ENCODE measurements around the gene MTPN. TPM values are rescaled to one million over a fixed set of nuclear protein-coding genes. Genes with fewer than 3 reads are reported as not detected.

The MTPN gene
- total and polyA plus RNA-seq, 2 donors (not counting 1 experiment from before 2014, with no cell fraction given), result 158 to 215 TPM

GRCh38 chr7:135971366-135971725 is 5.8 kb downstream of the MTPN start:
- Histone ChIP-seq H3K4me3 (replicated peaks in 1 of 4; ENCODE audit: control extremely low read depth in 1 of 4, insufficient read depth in 1 of 4, low read depth in 3 of 4, low read length in 4 of 4) (no peak overlapping the region), H3K36me3 (ENCODE audit: control insufficient read depth, insufficient read depth, low read length) (peaks cover 2% of the 10 kb centered on the region), H4K20me1 (ENCODE audit: control insufficient read depth, extremely low read depth, insufficient read depth, low read length) (peaks cover 3% of the 10 kb centered on the region), H3K4me2 (ENCODE audit: extremely low read depth, insufficient read depth, low read length) (no peak overlapping the region), H3K27ac (ENCODE audit: insufficient read depth, low read length) (no peak overlapping the region), H3K9ac (ENCODE audit: insufficient read depth, low read length) (no peak overlapping the region), H3K79me2 (ENCODE audit: control insufficient read depth, insufficient read depth, low read length) (peaks cover 80% of the 10 kb centered on the region), H3K9me3 (ENCODE audit: control insufficient read depth, insufficient read depth, low read depth, low read length) (no peaks in the 10 kb centered on the region), H3K27me3 (ENCODE audit: control insufficient read depth, insufficient read depth, low read length) (no peaks in the 10 kb centered on the region), H3K4me1 (ENCODE audit: control insufficient read depth, extremely low read depth, insufficient read depth, low read length) (no peaks in the 10 kb centered on the region), H2AFZ (ENCODE audit: low read length) (no peak overlapping the region)
- DNase-seq (ENCODE audit: low read depth in 2 of 2), result no peak
- TF ChIP-seq EZH2 (IDR thresholded peaks at IDR 0.05; ENCODE audit: low read length, missing control alignments), result no peak
- TF ChIP-seq, protein P1, sequence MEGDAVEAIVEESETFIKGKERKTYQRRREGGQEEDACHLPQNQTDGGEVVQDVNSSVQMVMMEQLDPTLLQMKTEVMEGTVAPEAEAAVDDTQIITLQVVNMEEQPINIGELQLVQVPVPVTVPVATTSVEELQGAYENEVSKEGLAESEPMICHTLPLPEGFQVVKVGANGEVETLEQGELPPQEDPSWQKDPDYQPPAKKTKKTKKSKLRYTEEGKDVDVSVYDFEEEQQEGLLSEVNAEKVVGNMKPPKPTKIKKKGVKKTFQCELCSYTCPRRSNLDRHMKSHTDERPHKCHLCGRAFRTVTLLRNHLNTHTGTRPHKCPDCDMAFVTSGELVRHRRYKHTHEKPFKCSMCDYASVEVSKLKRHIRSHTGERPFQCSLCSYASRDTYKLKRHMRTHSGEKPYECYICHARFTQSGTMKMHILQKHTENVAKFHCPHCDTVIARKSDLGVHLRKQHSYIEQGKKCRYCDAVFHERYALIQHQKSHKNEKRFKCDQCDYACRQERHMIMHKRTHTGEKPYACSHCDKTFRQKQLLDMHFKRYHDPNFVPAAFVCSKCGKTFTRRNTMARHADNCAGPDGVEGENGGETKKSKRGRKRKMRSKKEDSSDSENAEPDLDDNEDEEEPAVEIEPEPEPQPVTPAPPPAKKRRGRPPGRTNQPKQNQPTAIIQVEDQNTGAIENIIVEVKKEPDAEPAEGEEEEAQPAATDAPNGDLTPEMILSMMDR (conservative IDR thresholded peaks at IDR 0.05 in 1 of 2, IDR thresholded peaks at IDR 0.05 in 1 of 2; ENCODE audit: low read depth in 1 of 2, low read length in 2 of 2), result no peak

GRCh38 chr7:135970682-135971365 is 6.3 kb downstream of the MTPN start:
- H3K27me3 ChIP-seq (ENCODE audit: control insufficient read depth, insufficient read depth, low read length), result no peaks in the 10 kb centered on the region
- no peak for DNase-seq (ENCODE audit: low read depth in 2 of 2)
- peaks cover 80% of the 10 kb centered on the region for H3K79me2 ChIP-seq (ENCODE audit: control insufficient read depth, insufficient read depth, low read length)
- TF ChIP-seq, protein P1 (conservative IDR thresholded peaks at IDR 0.05 in 1 of 2, IDR thresholded peaks at IDR 0.05 in 1 of 2; ENCODE audit: low read depth in 1 of 2, low read length in 2 of 2), result no peak
- TF ChIP-seq EZH2 (IDR thresholded peaks at IDR 0.05; ENCODE audit: low read length, missing control alignments), result no peak
- no peak overlapping the region for H3K4me2 ChIP-seq (ENCODE audit: extremely low read depth, insufficient read depth, low read length)
- H3K9me3 ChIP-seq (ENCODE audit: control insufficient read depth, insufficient read depth, low read depth, low read length), result no peaks in the 10 kb centered on the region
- H3K4me1 ChIP-seq (ENCODE audit: control insufficient read depth, extremely low read depth, insufficient read depth, low read length), result no peaks in the 10 kb centered on the region
- no peak overlapping the region for H3K27ac ChIP-seq (ENCODE audit: insufficient read depth, low read length)
- no peak overlapping the region for H3K4me3 ChIP-seq (replicated peaks in 1 of 4; ENCODE audit: control extremely low read depth in 1 of 4, insufficient read depth in 1 of 4, low read depth in 3 of 4, low read length in 4 of 4)
- no peak overlapping the region for H2AFZ ChIP-seq (ENCODE audit: low read length)
- peaks cover 3% of the 10 kb centered on the region for H4K20me1 ChIP-seq (ENCODE audit: control insufficient read depth, extremely low read depth, insufficient read depth, low read length)
- H3K9ac ChIP-seq (ENCODE audit: insufficient read depth, low read length), result no peak overlapping the region
- H3K36me3 ChIP-seq (ENCODE audit: control insufficient read depth, insufficient read depth, low read length), result peaks cover 2% of the 10 kb centered on the region

DNA sequence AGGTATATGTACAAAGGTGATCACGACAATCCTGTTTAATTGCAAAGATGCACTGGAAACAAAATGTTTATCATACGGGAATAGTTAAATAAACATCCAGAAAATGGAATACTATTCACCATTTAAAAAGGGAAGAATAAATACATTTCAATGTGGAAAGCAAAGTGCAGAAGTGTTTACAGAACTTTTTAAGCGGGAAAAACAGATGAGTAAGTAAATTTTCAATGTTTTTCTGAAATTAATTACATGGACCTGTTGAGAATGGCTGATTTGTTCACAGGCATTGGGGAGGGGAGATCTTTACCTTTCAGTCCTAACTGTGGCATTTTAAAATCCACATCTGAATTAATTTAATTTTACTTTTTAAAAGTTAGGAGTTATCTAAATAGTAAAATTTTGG is 7.1 kb downstream of the MTPN start:
- Histone ChIP-seq H4K20me1 (ENCODE audit: control insufficient read depth, extremely low read depth, insufficient read depth, low read length) (peaks cover 3% of the 10 kb centered on the region), H2AFZ (ENCODE audit: low read length) (no peak overlapping the region), H3K79me2 (ENCODE audit: control insufficient read depth, insufficient read depth, low read length) (peaks cover 77% of the 10 kb centered on the region), H3K9ac (ENCODE audit: insufficient read depth, low read length) (no peak overlapping the region), H3K27me3 (ENCODE audit: control insufficient read depth, insufficient read depth, low read length) (no peaks in the 10 kb centered on the region), H3K36me3 (ENCODE audit: control insufficient read depth, insufficient read depth, low read length) (peaks cover 2% of the 10 kb centered on the region), H3K4me1 (ENCODE audit: control insufficient read depth, extremely low read depth, insufficient read depth, low read length) (peaks cover 2% of the 10 kb centered on the region), H3K9me3 (ENCODE audit: control insufficient read depth, insufficient read depth, low read depth, low read length) (no peaks in the 10 kb centered on the region), H3K27ac (ENCODE audit: insufficient read depth, low read length) (no peak overlapping the region), H3K4me3 (replicated peaks in 1 of 4; ENCODE audit: control extremely low read depth in 1 of 4, insufficient read depth in 1 of 4, low read depth in 3 of 4, low read length in 4 of 4) (no peak overlapping the region), H3K4me2 (ENCODE audit: extremely low read depth, insufficient read depth, low read length) (no peak overlapping the region)
- TF ChIP-seq EZH2 (IDR thresholded peaks at IDR 0.05; ENCODE audit: low read length, missing control alignments), result no peak
- TF ChIP-seq, protein P1 (conservative IDR thresholded peaks at IDR 0.05 in 1 of 2, IDR thresholded peaks at IDR 0.05 in 1 of 2; ENCODE audit: low read depth in 1 of 2, low read length in 2 of 2), result no peak
- no peak for DNase-seq (ENCODE audit: low read depth in 2 of 2)

All from fibroblast of lung (primary cell).